Peyer's patch (tissue), 4 donors: ENCODE measurements around the gene HMGB2. TPM values are rescaled to one million over a fixed set of nuclear protein-coding genes. Genes with fewer than 3 reads are reported as not detected.

Source experiments
- DNase-seq, 3 donors: peaks; one replicate each; pipeline ENCODE4 v3.0.0-alpha.2; 2017 to 2019
- H3K27ac ChIP-seq, 4 donors: fragments of 200-600 bp; sonication (generic); one replicate each; pipeline ENCODE4 v1.5.1; 2016 to 2019
- H3K27me3 ChIP-seq, 2 donors: fragments of 200-600 bp; sonication (generic); one replicate each; pipeline ENCODE4 v1.5.1; 2019
- H3K36me3 ChIP-seq, 3 donors: fragments of 200-600 bp; sonication (generic); one replicate each; pipeline ENCODE4 v1.5.1; 2016 to 2019
- H3K4me1 ChIP-seq, 4 donors: fragments of 200-600 bp; sonication (generic); one replicate each; pipeline ENCODE4 v1.5.1; 2016 to 2019
- H3K4me3 ChIP-seq, 4 donors: fragments of 200-600 bp; sonication (generic); 1 replicate in 3 of 4; 2 replicates in 1 of 4; pipeline ENCODE4 v1.5.1; 2016 to 2019; ENCODE audit warnings: mild to moderate bottlenecking in 1 of 4
- H3K9me3 ChIP-seq, 4 donors: fragments of 200-600 bp; sonication (generic); one replicate each; pipeline ENCODE4 v1.5.1; 2016 to 2019; ENCODE audit warnings: mild to moderate bottlenecking in 1 of 4
- CTCF ChIP-seq, 6 experiments: fragments of 450-650 bp in 4 of 6; fragments of 200-600 bp in 2 of 6; sonication (generic) in 1 of 6; IDR thresholded peaks; one replicate each; pipeline ENCODE4 v1.5.1; 2017 to 2019; ENCODE audit warnings: antibody characterized with exemption in 6 of 6, mild to moderate bottlenecking in 3 of 6, moderate library complexity in 1 of 6
- POLR2A ChIP-seq, 2 donors: fragments of 450-650 bp; IDR thresholded peaks; one replicate each; pipeline ENCODE4 v1.5.1; 2017; ENCODE audit warnings: antibody characterized with exemption in 2 of 2, mild to moderate bottlenecking in 2 of 2, moderate library complexity in 2 of 2
- total RNA-seq, 4 donors: library from RNA; depleted of rRNA; stranded (reverse); fragments of >200 nt; gene quantifications; one replicate each; pipeline ENCODE4 v1.1.0, GENCODE V29; 2016

The HMGB2 gene
- 100 to 1,000 TPM in 1 of 4 donors, 10 to 100 TPM in 3; 30.4 to 112 (median 34.6) TPM for total RNA-seq

- peaks cover 0 to 18% (median 0%) of the 10 kb centered on the region in 3 donors for H3K36me3 ChIP-seq
- TF ChIP-seq CTCF (IDR thresholded peaks at IDR 0.05) = peak in 1 of 6 experiments; percentile 0
- TF ChIP-seq POLR2A (IDR thresholded peaks at IDR 0.05) = peak; percentile 96 to 99
- peak; percentile 100 for DNase-seq
Observed at GRCh38 chr4:173334085-173334890, at the start of gene HMGB2. Gene HMGB2 (minus strand): TSS chr4:173334358. CDS start chr4:173333649, 709 bp downstream.

GRCh38 chr4:173382349-173382748 is 48.2 kb upstream of the HMGB2 start:
- DNase-seq = no peak
- Histone ChIP-seq H3K4me3 (no peak overlapping the region), H3K27ac (no peak overlapping the region), H3K4me1 (no peaks in the 10 kb centered on the region), H3K27me3 (no peaks in the 10 kb centered on the region), H3K36me3 (no peaks in the 10 kb centered on the region), H3K9me3 (no peaks in the 10 kb centered on the region)
- TF ChIP-seq CTCF (IDR thresholded peaks at IDR 0.05) = no peak
- TF ChIP-seq POLR2A (IDR thresholded peaks at IDR 0.05) = no peak

More at GRCh38 chr4:173334085-173334890, at the start of gene HMGB2:
- H3K9me3 ChIP-seq = no peaks in the 10 kb centered on the region
- peak within 1 kb of the TSS; percentile 94 to 99 (median 98) for H3K27ac ChIP-seq
- peak within 1 kb of the TSS; percentile 68 to 98 (median 86) for H3K4me3 ChIP-seq
- H3K4me1 ChIP-seq = peaks cover 0 to 22% (median 0%) of the 10 kb centered on the region in 4 donors
- H3K27me3 ChIP-seq = no peaks in the 10 kb centered on the region

- no peaks in the 10 kb centered on the region for H3K4me1 ChIP-seq
- DNase-seq = no peak
- H3K9me3 ChIP-seq = no peaks in the 10 kb centered on the region
- TF ChIP-seq POLR2A (IDR thresholded peaks at IDR 0.05) (no peak), CTCF (IDR thresholded peaks at IDR 0.05) (no peak)
- no peaks in the 10 kb centered on the region for H3K36me3 ChIP-seq
- H3K27ac ChIP-seq = no peak overlapping the region
- no peaks in the 10 kb centered on the region for H3K27me3 ChIP-seq
- no peak overlapping the region for H3K4me3 ChIP-seq
Observed at GRCh38 chr4:173381610-173382009, 47.5 kb upstream of the HMGB2 start.

- no peak overlapping the region for H3K27ac ChIP-seq
Observed at GRCh38 chr4:173380987-173381386, 46.8 kb upstream of the HMGB2 start.

GRCh38 chr4:173379929-173380328 is 45.8 kb upstream of the HMGB2 start:
- Histone ChIP-seq H3K9me3 (no peaks in the 10 kb centered on the region), H3K4me1 (no peaks in the 10 kb centered on the region), H3K36me3 (no peaks in the 10 kb centered on the region), H3K4me3 (no peak overlapping the region), H3K27me3 (no peaks in the 10 kb centered on the region), H3K27ac (no peak overlapping the region)
- TF ChIP-seq POLR2A (IDR thresholded peaks at IDR 0.05) (no peak), CTCF (IDR thresholded peaks at IDR 0.05) (no peak)
- no peak for DNase-seq

More at GRCh38 chr4:173380987-173381386, 46.8 kb upstream of the HMGB2 start:
- no peaks in the 10 kb centered on the region for H3K9me3 ChIP-seq
- no peaks in the 10 kb centered on the region for H3K36me3 ChIP-seq
- no peaks in the 10 kb centered on the region for H3K4me1 ChIP-seq
- DNase-seq = no peak
- no peak overlapping the region for H3K4me3 ChIP-seq
- no peaks in the 10 kb centered on the region for H3K27me3 ChIP-seq
- no peak for TF ChIP-seq POLR2A (IDR thresholded peaks at IDR 0.05)
- TF ChIP-seq CTCF (IDR thresholded peaks at IDR 0.05) = no peak
